Central memory CD4-positive, alpha-beta T cell (primary cell): Measurements from ENCODE around the gene PHF12.

ENCODE experiments used
- DNase-seq: peaks from one replicate; pipeline ENCODE4 v3.0.0; 2022

PHF12 gene

GRCh38 chr17:28856028-28856574 lies 95.2 kb downstream of the PHF12 start:
- no peak for DNase-seq

GRCh38 chr17:28855336-28855679 lies 96.0 kb downstream of the PHF12 start:
- DNase-seq, result no peak
